A673 (cell line): Measurements from ENCODE around the gene TGM2. TPM values are rescaled to one million over a fixed set of nuclear protein-coding genes. Genes with fewer than 3 reads are reported as not detected.

Experiments
- BruUV-seq: library from RNA; stranded (reverse); fragments of 400-500 nt; replicated peaks from 2 replicates; lab custom pipeline; 2021; lab: Mats Ljungman, UMichigan
- CTCF ChIA-PET: fragments of 300-600 bp; sonication (Branson Sonifier 250); formaldehyde crosslinking; loops from one replicate; lab custom pipeline; 2022; ENCODE audit warnings: antibody characterized with exemption; lab: Charles Lee
- POLR2A ChIA-PET: fragments of 300-600 bp; sonication (Branson Sonifier 250); formaldehyde crosslinking; loops from one replicate; lab custom pipeline; 2022; ENCODE audit warnings: antibody characterized with exemption; ENCODE audit not compliant: low non-redundant PET; lab: Charles Lee
- DNase-seq: peaks from one replicate; pipeline ENCODE4 v3.0.0-alpha.2; 2015; ENCODE audit warnings: low spot score
- H3K27ac ChIP-seq: fragments of 200-600 bp; sonication (generic); 2 replicates; pipeline ENCODE4 v1.5.1; 2016; ENCODE audit warnings: mixed run types, low read depth, mild to moderate bottlenecking, mixed read lengths, antibody characterized with exemption, low read length; ENCODE audit not compliant: poor library complexity, severe bottlenecking
- H3K27me3 ChIP-seq: fragments of 200-600 bp; sonication (generic); replicated peaks from 2 replicates; pipeline ENCODE4 v1.6.1; 2017; ENCODE audit warnings: mixed run types, low read depth, mild to moderate bottlenecking, mixed read lengths, antibody characterized with exemption, low read length; ENCODE audit not compliant: insufficient read depth, poor library complexity
- H3K36me3 ChIP-seq: fragments of 200-600 bp; sonication (generic); 2 replicates; pipeline ENCODE4 v1.6.1; 2016; ENCODE audit warnings: mixed run types, mild to moderate bottlenecking, mixed read lengths, antibody characterized with exemption, low read length; ENCODE audit not compliant: insufficient read depth, poor library complexity, severe bottlenecking
- H3K4me1 ChIP-seq: fragments of 200-600 bp; sonication (generic); 2 replicates; pipeline ENCODE4 v1.6.1; 2017; ENCODE audit warnings: mixed run types, mild to moderate bottlenecking, mixed read lengths, antibody characterized with exemption, low read length; ENCODE audit not compliant: insufficient read depth, poor library complexity, severe bottlenecking
- H3K4me3 ChIP-seq: fragments of 200-600 bp; sonication (generic); 2 replicates; pipeline ENCODE4 v1.5.1; 2016; ENCODE audit warnings: low read depth, mixed run types, mild to moderate bottlenecking, mixed read lengths, low read length; ENCODE audit not compliant: poor library complexity, severe bottlenecking
- H3K9me3 ChIP-seq: fragments of 200-600 bp; sonication (generic); 2 replicates; pipeline ENCODE4 v1.6.1; 2016; ENCODE audit warnings: mixed run types, low read depth, mild to moderate bottlenecking, mixed read lengths, antibody characterized with exemption, low read length; ENCODE audit not compliant: poor library complexity, severe bottlenecking
- CTCF ChIP-seq: fragments of 300-800, 200-600 bp; sonication (generic); conservative IDR thresholded peaks from 2 replicates; pipeline ENCODE4 v1.5.1; 2017; ENCODE audit warnings: low read depth, mild to moderate bottlenecking, antibody characterized with exemption, low read length, moderate library complexity, mixed read lengths
- EZH2 ChIP-seq: fragments of 200-600 bp; sonication (generic); IDR thresholded peaks from 2 replicates; pipeline ENCODE4 v1.6.1; 2017; ENCODE audit warnings: borderline replicate concordance, low read depth, mild to moderate bottlenecking, mixed read lengths, antibody characterized with exemption, low read length; ENCODE audit not compliant: poor library complexity, severe bottlenecking
- intact Hi-C: fragments of 100-400 bp; cut with micrococcal nuclease; formaldehyde crosslinking; loops from one replicate; pipeline ENCODE4 v1.10.0; 2022; ENCODE audit not compliant: unreplicated experiment
- total RNA-seq: library from RNA; stranded (reverse); gene quantifications from 2 replicates; pipeline ENCODE4 v1.2.3, GENCODE V29; 2021

TGM2 gene
- total RNA-seq, 1 experiment from 2014 or later, result 0.43 TPM

- TF ChIP-seq EZH2 (no peak), CTCF (no peak)
- DNase-seq, result no peak
- CTCF ChIA-PET, result no interaction called here
- Histone ChIP-seq H3K27me3 (peaks cover 39% of the 10 kb centered on the region), H3K36me3 (no peaks in the 10 kb centered on the region), H3K4me3 (no peak overlapping the region), H3K4me1 (no peaks in the 10 kb centered on the region), H3K9me3 (no peaks in the 10 kb centered on the region), H3K27ac (no peak overlapping the region)
- intact Hi-C loops, result no loop called here
- no TSS peak for BruUV-seq
- POLR2A ChIA-PET, result no interaction called here
These were observed 38.9 kb upstream of the TGM2 start for GRCh38 chr20:38203981-38204357.

- POLR2A ChIA-PET, result no interaction called here
- no peaks in the 10 kb centered on the region for H3K9me3 ChIP-seq
- no peaks in the 10 kb centered on the region for H3K36me3 ChIP-seq
- H3K4me3 ChIP-seq, result no peak overlapping the region
- TF ChIP-seq EZH2 (no peak), CTCF (no peak)
- no peaks in the 10 kb centered on the region for H3K4me1 ChIP-seq
- no peak for DNase-seq
- no peak overlapping the region for H3K27ac ChIP-seq
- CTCF ChIA-PET, result no interaction called here
- H3K27me3 ChIP-seq, result peaks cover 39% of the 10 kb centered on the region
- intact Hi-C loops, result no loop called here
- BruUV-seq, result no TSS peak
These were observed 38.4 kb upstream of the TGM2 start for GRCh38 chr20:38203337-38203980.

- TF ChIP-seq EZH2, result no peak
- no peak for TF ChIP-seq CTCF
- POLR2A ChIA-PET, result no interaction called here
These were observed 37.9 kb upstream of the TGM2 start for GRCh38 chr20:38202982-38203293.

More at GRCh38 chr20:38202982-38203293, 37.9 kb upstream of the TGM2 start:
- Histone ChIP-seq H3K9me3 (no peaks in the 10 kb centered on the region), H3K36me3 (no peaks in the 10 kb centered on the region), H3K27me3 (peaks cover 39% of the 10 kb centered on the region), H3K4me1 (no peaks in the 10 kb centered on the region), H3K27ac (no peak overlapping the region), H3K4me3 (no peak overlapping the region)
- intact Hi-C loops, result no loop called here
- BruUV-seq, result no TSS peak
- DNase-seq, result no peak
- CTCF ChIA-PET, result no interaction called here
